HTR-8/SVneo (cell line): ENCODE results near the gene STRIP1.
A peak's percentile ranks its signal among the peaks of the same experiment; 100 is the strongest.

Source experiments
- DNase-seq: peaks from one replicate; pipeline ENCODE4 v3.0.0; 2011; ENCODE audit warnings: low spot score, mixed read lengths; ENCODE audit not compliant: insufficient read length
- FAIRE-seq: peaks from 2 replicates; lab custom pipeline; 2011; peaks lifted over from hg19 to GRCh38; lab: Jason Lieb, UNC

STRIP1 gene

GRCh38 chr1:110048923-110049601 lies 14.6 kb downstream of the STRIP1 start:
- DNase-seq, result no peak
- FAIRE-seq, result no peak

GRCh38 chr1:110049801-110050601 lies 15.6 kb downstream of the STRIP1 start:
- no peak for DNase-seq
- no peak for FAIRE-seq

- no peak for FAIRE-seq
Measured at GRCh38 chr1:110050602-110051261, 16.3 kb downstream of the STRIP1 start.

GRCh38 chr1:110051262-110051648 lies 16.8 kb downstream of the STRIP1 start:
- DNase-seq (no peak), FAIRE-seq (no peak)

More at GRCh38 chr1:110050602-110051261, 16.3 kb downstream of the STRIP1 start:
- no peak for DNase-seq

- DNase-seq, result peak; percentile 45
- FAIRE-seq, result no peak
Measured at GRCh38 chr1:110053552-110054428, 19.4 kb downstream of the STRIP1 start.

GRCh38 chr1:110055493-110056284 lies 21.3 kb downstream of the STRIP1 start:
- DNase-seq (no peak), FAIRE-seq (no peak)

GRCh38 chr1:110056285-110056683 lies 21.9 kb downstream of the STRIP1 start:
- FAIRE-seq (no peak), DNase-seq (no peak)

- FAIRE-seq (no peak), DNase-seq (no peak)
Measured at GRCh38 chr1:110056776-110057175, 22.4 kb downstream of the STRIP1 start.

GRCh38 chr1:110057963-110058518 lies 23.6 kb downstream of the STRIP1 start:
- no peak for DNase-seq
- FAIRE-seq, result no peak

GRCh38 chr1:110058591-110058990 lies 24.2 kb downstream of the STRIP1 start:
- DNase-seq (no peak), FAIRE-seq (no peak)

- DNase-seq (no peak), FAIRE-seq (no peak)
Measured at GRCh38 chr1:110059133-110059863, 24.9 kb downstream of the STRIP1 start.

- DNase-seq, result no peak
- FAIRE-seq, result no peak
Measured at GRCh38 chr1:110060034-110060661, 25.7 kb downstream of the STRIP1 start.

GRCh38 chr1:110060662-110061060 lies 26.2 kb downstream of the STRIP1 start:
- no peak for DNase-seq
- FAIRE-seq, result no peak

GRCh38 chr1:110061341-110061740 lies 26.9 kb downstream of the STRIP1 start:
- FAIRE-seq (no peak), DNase-seq (no peak)

GRCh38 chr1:110062612-110063011 lies 28.2 kb downstream of the STRIP1 start:
- FAIRE-seq (no peak), DNase-seq (no peak)

GRCh38 chr1:110063781-110064180 lies 29.4 kb downstream of the STRIP1 start:
- DNase-seq (no peak), FAIRE-seq (no peak)

GRCh38 chr1:110064576-110065337 lies 30.3 kb downstream of the STRIP1 start:
- no peak for DNase-seq
- FAIRE-seq, result no peak
